Peyer's patch (tissue), 4 donors: Measurements from ENCODE around the gene MMP14.

Source experiments
- CTCF ChIP-seq, 6 experiments: fragments of 450-650 bp in 4 of 6; fragments of 200-600 bp in 2 of 6; sonication (generic) in 1 of 6; IDR thresholded peaks; one replicate each; pipeline ENCODE4 v1.5.1; 2017 to 2019; ENCODE audit warnings: antibody characterized with exemption in 6 of 6, mild to moderate bottlenecking in 3 of 6, moderate library complexity in 1 of 6
- POLR2A ChIP-seq, 2 donors: fragments of 450-650 bp; IDR thresholded peaks; one replicate each; pipeline ENCODE4 v1.5.1; 2017; ENCODE audit warnings: antibody characterized with exemption in 2 of 2, mild to moderate bottlenecking in 2 of 2, moderate library complexity in 2 of 2

GRCh38 chr14:22842211-22843122 lies 6.1 kb downstream of the MMP14 start:
- TF ChIP-seq POLR2A (IDR thresholded peaks at IDR 0.05) (no peak), CTCF (IDR thresholded peaks at IDR 0.05) (no peak)
